ENCODE data around the gene BPHL. TPM values are rescaled to one million over a fixed set of nuclear protein-coding genes. Genes with fewer than 3 reads are reported as not detected.
A peak's percentile ranks its signal among the peaks of the same experiment; 100 is the strongest.
"Not testable (repeated sequence)": the region's sequence is repeated elsewhere in the genome, so short reads cannot be mapped to it uniquely, and the experiment has no call there.

Gene BPHL
- total RNA-seq, 1 donor, result 14.8 TPM

DNA sequence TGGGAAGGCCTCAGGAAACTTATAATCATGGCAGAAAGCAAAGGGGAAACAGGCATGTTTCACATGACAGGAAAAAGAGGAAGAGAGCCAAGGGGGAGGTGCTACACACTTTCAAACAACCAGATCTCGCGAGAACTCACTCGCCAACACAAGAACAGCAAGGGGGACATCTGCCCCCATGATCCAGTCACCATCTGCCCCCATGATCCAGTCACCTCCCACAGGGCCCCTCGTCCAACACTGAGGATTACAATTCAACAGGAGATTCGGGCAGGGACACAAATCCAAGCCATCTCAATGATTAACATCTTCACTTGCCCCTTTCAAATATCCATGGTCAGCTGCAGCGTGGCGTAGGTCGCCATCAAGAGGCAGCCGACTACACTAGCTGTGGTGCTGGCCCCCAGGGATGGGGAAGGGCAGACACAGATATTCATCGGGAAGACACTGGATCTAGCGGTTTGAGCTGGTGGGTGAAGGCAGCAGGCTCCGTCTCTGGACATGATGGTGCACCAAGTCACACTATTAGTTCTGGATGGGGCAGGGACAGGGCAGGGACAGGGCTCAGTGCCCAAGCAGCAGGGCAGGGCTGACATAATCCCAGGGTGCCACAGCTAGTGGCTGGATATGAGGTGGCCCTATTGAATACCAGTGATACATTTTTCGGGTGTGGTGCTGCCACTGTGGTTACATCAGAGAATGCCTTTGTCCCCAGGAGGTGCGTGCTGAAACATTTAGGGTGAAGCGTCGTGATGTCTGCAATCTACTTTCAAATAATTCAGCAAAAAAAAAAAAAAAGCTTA is 77.4 kb downstream of the BPHL start:
- no peak overlapping the region for H3K4me3 ChIP-seq (ENCODE audit: low read depth, low read length)
- DNase-seq (ENCODE audit: low read depth), result peak; percentile 35
- TF ChIP-seq, protein P1, sequence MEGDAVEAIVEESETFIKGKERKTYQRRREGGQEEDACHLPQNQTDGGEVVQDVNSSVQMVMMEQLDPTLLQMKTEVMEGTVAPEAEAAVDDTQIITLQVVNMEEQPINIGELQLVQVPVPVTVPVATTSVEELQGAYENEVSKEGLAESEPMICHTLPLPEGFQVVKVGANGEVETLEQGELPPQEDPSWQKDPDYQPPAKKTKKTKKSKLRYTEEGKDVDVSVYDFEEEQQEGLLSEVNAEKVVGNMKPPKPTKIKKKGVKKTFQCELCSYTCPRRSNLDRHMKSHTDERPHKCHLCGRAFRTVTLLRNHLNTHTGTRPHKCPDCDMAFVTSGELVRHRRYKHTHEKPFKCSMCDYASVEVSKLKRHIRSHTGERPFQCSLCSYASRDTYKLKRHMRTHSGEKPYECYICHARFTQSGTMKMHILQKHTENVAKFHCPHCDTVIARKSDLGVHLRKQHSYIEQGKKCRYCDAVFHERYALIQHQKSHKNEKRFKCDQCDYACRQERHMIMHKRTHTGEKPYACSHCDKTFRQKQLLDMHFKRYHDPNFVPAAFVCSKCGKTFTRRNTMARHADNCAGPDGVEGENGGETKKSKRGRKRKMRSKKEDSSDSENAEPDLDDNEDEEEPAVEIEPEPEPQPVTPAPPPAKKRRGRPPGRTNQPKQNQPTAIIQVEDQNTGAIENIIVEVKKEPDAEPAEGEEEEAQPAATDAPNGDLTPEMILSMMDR (IDR thresholded peaks at IDR 0.05; ENCODE audit: insufficient read depth, low read length), result no peak

DNA sequence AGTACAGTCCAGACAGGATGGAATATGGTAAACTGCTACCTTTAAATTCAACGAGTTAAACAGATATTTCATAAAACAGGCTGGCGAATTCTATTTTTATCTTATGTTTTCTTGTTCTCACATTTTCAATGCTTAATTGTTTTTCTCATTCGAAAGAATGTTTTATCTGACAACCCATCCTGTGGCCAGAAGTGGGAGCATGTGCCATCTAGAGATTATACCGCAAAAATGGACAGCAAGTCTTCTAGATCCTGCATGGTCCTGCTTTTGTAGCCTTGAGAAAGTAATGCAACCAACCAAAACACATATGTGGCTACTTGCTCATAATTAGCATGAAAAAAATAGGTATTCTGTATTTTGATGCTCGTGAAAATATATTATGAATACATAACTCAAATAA is 78.3 kb downstream of the BPHL start:
- TF ChIP-seq, protein P1 (IDR thresholded peaks at IDR 0.05; ENCODE audit: insufficient read depth, low read length), result no peak

DNA sequence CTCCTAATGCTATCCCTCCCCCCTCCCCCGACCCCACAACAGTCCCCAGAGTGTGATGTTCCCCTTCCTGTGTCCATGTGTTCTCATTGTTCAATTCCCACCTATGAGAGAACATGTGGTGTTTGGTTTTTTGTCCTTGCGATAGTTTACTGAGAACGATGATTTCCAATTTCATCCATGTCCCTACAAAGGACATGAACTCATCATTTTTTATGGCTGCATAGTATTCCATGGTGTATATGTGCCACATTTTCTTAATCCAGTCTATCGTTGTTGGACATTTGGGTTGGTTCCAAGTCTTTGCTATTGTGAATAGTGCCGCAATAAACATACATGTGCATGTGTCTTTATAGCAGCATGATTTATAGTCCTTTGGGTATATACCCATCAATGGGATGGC is 79.2 kb downstream of the BPHL start:
- DNase-seq (ENCODE audit: low read depth), result not testable (repeated sequence)

More for the DNA sequence above, 78.3 kb downstream of the BPHL start:
- no peak for DNase-seq (ENCODE audit: low read depth)
- no peak overlapping the region for H3K4me3 ChIP-seq (ENCODE audit: low read depth, low read length)

DNA sequence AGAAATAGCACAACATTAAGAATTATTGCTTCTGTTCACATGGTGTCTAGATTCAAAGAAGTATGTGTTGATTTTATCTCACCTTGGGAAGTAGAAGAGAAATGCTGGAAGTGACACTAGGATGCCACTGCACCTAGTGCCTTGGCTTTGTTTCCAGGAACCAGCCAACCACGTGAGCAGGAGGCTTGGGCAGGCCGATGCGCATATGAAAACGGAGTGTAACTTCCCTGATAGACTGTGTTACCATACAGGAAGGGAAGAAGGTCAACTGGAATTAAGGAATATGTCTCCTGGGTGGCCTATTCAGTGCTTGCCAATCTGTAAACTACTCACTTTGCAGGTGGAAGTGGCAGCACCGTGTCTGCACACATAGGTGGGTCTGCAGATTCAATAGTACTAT is 80.9 kb downstream of the BPHL start:
- H3K4me3 ChIP-seq (ENCODE audit: low read depth, low read length), result no peak overlapping the region
- no peak for DNase-seq (ENCODE audit: low read depth)
- TF ChIP-seq, protein P1 (IDR thresholded peaks at IDR 0.05; ENCODE audit: insufficient read depth, low read length), result no peak

More for the DNA sequence above, 79.2 kb downstream of the BPHL start:
- not testable (repeated sequence) for H3K4me3 ChIP-seq (ENCODE audit: low read depth, low read length)

DNA sequence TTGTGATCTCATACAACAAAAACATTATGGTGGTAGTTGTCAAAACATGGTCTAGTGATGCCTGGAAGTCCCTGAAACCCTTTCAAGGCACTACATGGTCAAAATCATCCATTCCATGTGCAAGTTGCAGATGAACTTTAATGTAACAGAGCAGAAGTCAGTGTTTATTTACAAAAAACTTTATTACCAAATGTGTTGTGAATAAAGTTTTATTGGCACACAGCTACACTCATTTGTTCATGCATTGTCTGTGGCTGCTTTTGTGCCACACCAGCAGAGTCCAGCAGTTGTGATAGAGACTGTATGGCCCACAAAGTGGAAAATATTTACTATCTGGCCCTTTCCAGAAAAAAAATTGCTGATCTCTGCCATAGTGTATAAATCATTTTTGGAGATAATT is 82.2 kb downstream of the BPHL start:
- no peak overlapping the region for H3K4me3 ChIP-seq (ENCODE audit: low read depth, low read length)
- TF ChIP-seq, protein P1 (IDR thresholded peaks at IDR 0.05; ENCODE audit: insufficient read depth, low read length), result no peak
- DNase-seq (ENCODE audit: low read depth), result no peak

DNA sequence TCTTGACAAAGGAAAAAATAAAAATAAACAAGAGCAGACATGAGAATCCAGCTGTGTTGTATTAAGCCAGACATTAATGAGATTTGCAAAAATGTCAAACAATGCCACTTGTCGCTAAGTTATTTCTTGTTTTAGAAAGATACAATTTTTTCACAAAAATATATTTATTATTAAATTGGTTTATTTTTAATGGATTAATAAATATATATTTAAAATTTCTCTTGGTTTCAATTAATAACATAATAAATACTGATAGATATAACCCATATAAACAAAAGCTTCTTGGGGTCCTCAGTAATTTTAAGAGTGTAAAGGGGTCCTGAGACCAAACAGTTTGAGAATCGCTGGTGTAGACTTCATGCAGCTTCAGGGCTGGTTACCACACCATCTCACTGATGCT is 82.9 kb downstream of the BPHL start:
- TF ChIP-seq, protein P1 (IDR thresholded peaks at IDR 0.05; ENCODE audit: insufficient read depth, low read length), result no peak
- DNase-seq (ENCODE audit: low read depth), result no peak
- H3K4me3 ChIP-seq (ENCODE audit: low read depth, low read length), result no peak overlapping the region

Small RNA genes within 50 kb of the gene (small RNA-seq; reads per million reads assigned to genes)
- not detected for gene RNA5SP201

Other genes with a start within 250 kb of the BPHL start
- 3.3 and 9.3 TPM in 2 replicates for gene SERPINB9, start 215.4 kb upstream of the BPHL start, total RNA-seq (ENCODE audit: low replicate concordance)
- 102 and 164 TPM in 2 replicates for gene SERPINB6, start 147.1 kb upstream of the BPHL start, total RNA-seq (ENCODE audit: low replicate concordance)
- gene NQO2, start 118.8 kb upstream of the BPHL start, total RNA-seq (ENCODE audit: low replicate concordance), result 20.6 and 47.7 TPM in 2 replicates
- 20.0 and 34.4 TPM in 2 replicates for gene RIPK1, start 50.2 kb upstream of the BPHL start, total RNA-seq (ENCODE audit: low replicate concordance)
- 5.0 and 45.5 TPM in 2 replicates for gene TUBB2A, start 38.8 kb downstream of the BPHL start, total RNA-seq (ENCODE audit: low replicate concordance)
- 0.25 and 2.9 TPM in 2 replicates for gene TUBB2B, start 108.9 kb downstream of the BPHL start, total RNA-seq (ENCODE audit: low replicate concordance)
- 11.9 and 15.4 TPM in 2 replicates for gene PSMG4, start 140.2 kb downstream of the BPHL start, total RNA-seq (ENCODE audit: low replicate concordance)